HG03280 (cell line): ENCODE measurements around the gene GJC2.
A peak's percentile ranks its signal among the peaks of the same experiment; 100 is the strongest.

ENCODE experiments used
- ATAC-seq: cut with Tn5 transposase; IDR thresholded peaks from one replicate; pipeline ENCODE4 v1.9.1; 2021; ENCODE audit warnings: mild to moderate bottlenecking, moderate library complexity; ENCODE audit not compliant: unreplicated experiment

GJC2 gene

GRCh38 chr1:228156515-228156881 lies 6.8 kb downstream of the GJC2 start:
- no peak for ATAC-seq

GRCh38 chr1:228156941-228157728 lies 7.4 kb downstream of the GJC2 start:
- no peak for ATAC-seq

GRCh38 chr1:228157729-228158126 lies 8.0 kb downstream of the GJC2 start:
- ATAC-seq = no peak

- no peak for ATAC-seq
Observed at GRCh38 chr1:228158151-228159007, 8.6 kb downstream of the GJC2 start.

GRCh38 chr1:228159008-228159665 lies 9.4 kb downstream of the GJC2 start:
- no peak for ATAC-seq

GRCh38 chr1:228160201-228160761 lies 10.6 kb downstream of the GJC2 start:
- no peak for ATAC-seq

- no peak for ATAC-seq
Observed at GRCh38 chr1:228161362-228161761, 11.6 kb downstream of the GJC2 start.

- ATAC-seq = no peak
Observed at GRCh38 chr1:228161866-228162265, 12.1 kb downstream of the GJC2 start.

- ATAC-seq = no peak
Observed at GRCh38 chr1:228162286-228163006, 12.7 kb downstream of the GJC2 start.

GRCh38 chr1:228163007-228163753 lies 13.4 kb downstream of the GJC2 start:
- ATAC-seq = no peak

GRCh38 chr1:228163776-228164519 lies 14.2 kb downstream of the GJC2 start:
- no peak for ATAC-seq

GRCh38 chr1:228164561-228165371 lies 15.0 kb downstream of the GJC2 start:
- peak; percentile 0 for ATAC-seq

GRCh38 chr1:228165372-228166169 lies 15.8 kb downstream of the GJC2 start, which contains the start of gene IBA57:
Gene IBA57 (plus strand): TSS chr1:228165804. CDS start chr1:228165817, 13 bp downstream.
- peak; percentile 85 for ATAC-seq

- ATAC-seq = peak; percentile 7
Observed at GRCh38 chr1:228166170-228166936, 16.6 kb downstream of the GJC2 start.

GRCh38 chr1:228168563-228169270 lies 19.0 kb downstream of the GJC2 start:
- no peak for ATAC-seq

GRCh38 chr1:228169345-228169744 lies 19.6 kb downstream of the GJC2 start:
- no peak for ATAC-seq
